GM18519 (cell line): ENCODE data around the gene IL9.

ENCODE experiments used
- ATAC-seq: cut with Tn5 transposase; IDR thresholded peaks from one replicate; pipeline ENCODE4 v1.9.1; 2021; ENCODE audit warnings: mild to moderate bottlenecking, moderate library complexity; ENCODE audit not compliant: unreplicated experiment, low FRiP score

The IL9 gene

DNA sequence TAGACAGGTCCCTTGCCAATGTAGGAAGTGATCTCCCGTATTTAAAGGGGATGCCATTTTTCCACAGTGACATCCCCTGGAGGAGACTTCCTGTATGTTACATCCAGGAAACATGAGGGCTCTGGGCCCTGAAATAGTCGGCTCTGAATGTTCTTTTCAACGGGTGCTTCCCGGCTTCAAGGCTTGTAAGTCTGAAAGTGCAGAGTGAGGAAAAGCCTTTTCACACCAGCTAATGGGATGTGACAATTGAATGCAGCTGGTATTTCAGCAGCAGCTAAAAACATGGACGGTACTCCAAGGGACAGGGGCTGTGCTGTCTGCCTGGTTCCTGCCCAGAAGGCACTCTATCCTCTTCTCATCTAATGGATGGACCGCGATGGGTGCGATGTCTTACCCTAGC, 1.4 kb downstream of the IL9 start:
- ATAC-seq = no peak

DNA sequence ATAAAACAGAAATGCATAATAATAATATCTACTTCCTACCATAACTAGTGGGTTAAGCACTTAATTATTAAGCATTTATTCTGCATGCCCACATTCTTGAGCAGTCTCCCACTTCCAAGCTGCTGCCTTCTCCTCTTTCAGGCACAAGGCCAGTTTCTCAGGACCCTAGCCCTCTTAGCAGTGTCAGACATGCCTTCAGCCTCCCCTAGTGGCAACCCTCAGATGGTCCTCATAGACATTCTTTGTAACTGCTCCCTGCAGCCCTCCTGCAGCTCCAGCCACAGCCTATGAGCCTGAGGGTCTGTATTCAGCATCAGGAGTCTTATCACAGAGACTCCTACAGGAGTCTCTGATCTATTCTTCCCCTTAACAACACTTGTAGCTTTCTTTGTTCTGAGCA, 3.9 kb downstream of the IL9 start:
- no peak for ATAC-seq

DNA sequence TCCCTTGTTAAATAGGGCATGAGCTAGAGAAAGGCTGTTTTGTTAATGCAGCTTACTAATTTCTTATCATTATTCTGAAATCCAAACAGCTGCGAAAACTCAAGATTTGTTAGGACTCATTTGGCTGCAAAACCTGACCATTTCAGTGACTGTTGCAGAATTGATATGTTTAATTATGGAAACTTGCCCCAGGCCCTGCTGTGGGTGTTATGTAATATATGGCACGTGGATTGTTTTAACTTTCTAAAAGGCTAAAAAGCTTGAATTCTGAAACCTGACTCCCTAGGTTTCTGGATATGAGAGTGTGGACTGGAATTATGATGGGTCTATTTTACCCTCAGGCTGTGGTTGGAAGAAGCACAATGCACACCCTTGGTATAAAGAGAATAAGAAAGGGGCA, 4.4 kb downstream of the IL9 start:
- ATAC-seq = no peak

DNA sequence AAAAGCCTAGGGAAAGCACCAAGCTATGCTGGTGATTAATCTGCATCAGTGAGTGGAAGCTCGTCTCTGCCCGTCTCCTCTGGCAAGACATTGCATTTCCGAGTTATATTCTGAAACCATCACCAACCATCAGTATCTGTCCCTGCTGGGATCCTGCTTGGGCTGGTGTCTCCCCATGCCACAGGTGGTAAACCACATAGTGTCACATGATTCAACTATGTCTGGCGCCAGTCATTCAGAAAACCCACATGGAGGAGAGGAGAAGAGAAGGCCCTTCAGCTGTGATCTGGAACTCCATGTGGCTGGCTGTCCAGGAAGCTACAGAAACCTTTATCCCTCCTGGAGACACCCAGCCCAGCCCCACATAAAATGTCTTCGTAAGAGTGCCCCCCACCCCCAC, 4.8 kb downstream of the IL9 start:
- no peak for ATAC-seq

DNA sequence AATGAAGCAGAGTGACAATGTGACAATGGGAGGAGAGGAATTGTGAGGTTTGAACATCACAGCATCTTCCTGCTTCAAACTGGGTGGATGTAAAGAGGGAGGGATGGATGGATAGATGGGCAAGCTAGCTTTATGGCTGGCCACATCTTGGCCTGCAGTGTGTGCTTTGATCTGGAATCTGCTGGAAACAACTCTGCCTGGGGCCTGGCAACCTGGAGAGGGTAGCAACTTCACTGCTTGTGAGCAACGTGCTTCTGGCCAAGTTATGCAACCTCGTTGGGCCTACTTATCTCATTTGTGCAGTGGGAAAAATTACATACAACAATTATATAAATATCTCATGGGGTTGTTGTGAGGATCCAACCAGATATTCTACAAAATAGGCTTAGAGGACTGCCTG, 5.3 kb downstream of the IL9 start:
- no peak for ATAC-seq

DNA sequence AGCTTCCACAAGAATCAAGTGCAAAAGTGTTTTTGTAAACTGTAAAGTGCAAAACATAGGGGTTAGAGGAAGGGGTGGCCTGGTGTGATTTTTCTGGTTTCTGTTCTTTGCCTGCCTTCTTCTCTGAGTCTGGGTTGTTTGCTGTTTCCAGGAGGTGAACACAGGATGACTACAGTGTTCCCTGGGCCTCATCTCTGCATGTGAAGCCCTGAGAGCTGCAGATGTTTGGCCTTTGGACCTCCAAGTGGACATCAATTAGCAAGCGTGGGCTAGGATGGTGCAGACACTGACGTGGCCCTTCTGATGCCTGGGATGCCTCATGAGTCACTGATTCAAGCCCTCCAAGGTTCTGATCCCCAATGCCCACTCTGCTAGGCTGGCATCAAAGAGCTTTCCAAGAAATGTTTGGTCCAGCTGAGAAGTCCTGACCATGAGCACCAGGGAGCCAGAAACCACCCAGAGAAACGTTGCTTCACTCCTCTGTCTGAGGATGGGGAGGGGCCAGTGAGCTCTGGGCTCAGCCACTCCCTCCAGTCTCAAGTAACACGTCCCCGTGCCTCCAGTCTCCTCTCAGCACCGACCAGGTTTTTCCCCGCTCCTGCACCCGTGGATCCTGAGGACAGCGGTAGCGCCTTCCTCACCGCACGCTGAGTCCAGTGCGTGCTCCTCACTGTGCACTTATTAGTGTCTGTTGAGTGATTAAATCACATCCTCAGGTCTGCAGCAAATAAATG, 7.6 kb downstream of the IL9 start:
- no peak for ATAC-seq

DNA sequence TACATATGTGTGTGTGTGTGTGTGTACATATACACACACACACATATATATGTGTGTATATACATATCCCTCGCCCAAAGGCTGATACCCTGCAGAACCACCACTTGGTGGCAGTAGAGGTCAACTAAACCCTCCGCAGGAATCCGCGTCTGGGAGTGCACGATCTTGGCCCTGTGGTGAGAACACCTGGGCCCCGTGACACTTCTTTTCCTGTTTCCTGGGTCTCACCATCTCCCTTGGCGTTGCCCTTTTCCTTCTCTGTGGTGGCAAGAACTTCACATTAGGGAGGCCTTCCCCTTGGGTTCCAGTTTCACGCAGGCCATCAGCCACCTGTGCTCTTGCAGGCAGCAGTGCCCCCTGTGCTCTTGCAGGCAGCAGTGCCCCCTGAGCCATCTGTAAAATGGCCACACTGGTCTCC, 8.2 kb downstream of the IL9 start:
- ATAC-seq = peak; percentile 95

DNA sequence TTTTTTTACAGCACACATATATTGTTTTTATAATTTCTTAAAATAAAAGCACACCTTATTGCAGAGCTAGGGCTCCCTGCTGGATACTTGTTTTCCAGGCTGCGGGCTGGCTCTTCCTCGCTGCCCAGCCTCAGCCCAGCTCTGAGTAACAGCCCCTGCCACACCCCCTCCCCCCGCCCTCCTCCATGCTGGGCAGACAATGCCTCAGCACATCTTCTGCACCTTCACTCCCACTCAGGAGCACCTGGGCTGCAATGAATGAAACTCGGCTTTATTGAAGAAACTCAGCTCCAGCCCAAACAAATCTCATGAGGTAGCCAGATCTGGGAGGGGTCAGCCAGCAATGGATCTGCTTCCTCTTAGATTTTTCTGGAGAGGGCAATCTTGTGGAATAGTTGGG, 9.5 kb downstream of the IL9 start:
- no peak for ATAC-seq

DNA sequence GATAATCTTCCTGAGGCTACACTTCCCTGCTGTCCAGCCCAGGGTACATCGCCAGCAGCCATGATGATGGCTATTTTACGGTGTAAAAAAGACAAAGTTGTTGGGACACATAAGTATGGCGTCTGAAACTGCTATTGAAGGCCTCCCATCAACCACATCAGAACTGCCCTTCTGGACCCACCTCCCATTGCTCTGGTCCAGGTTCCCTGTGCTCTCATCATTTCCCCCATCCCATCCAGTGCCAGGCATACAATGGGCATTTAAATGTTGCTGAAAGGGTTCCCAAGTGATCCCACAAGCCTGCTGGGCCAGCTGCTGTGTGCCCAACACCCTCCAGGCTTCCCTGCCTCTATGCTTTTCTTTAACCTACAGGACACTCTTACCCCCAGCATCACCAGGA, 10.6 kb downstream of the IL9 start:
- ATAC-seq = no peak

DNA sequence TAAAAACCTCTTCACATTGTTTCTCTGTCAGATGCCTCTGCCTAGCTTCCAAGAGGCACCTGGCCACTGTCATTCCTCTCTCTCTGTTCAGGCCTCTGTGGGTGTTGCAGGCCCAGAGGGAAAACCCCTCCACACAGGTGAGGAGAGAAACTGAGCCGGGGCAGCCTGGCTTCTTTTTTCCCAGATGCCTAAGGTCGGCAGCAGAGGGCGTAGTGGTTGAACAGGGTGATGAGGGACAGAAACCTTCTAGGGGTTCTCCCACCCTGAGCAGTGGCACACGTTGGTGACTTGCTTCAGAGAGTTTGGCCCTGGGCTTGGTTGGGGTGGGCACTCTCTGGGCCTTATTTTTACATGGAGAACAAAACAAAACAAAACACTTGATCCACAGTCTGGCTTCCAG, 12.2 kb downstream of the IL9 start:
- no peak for ATAC-seq

DNA sequence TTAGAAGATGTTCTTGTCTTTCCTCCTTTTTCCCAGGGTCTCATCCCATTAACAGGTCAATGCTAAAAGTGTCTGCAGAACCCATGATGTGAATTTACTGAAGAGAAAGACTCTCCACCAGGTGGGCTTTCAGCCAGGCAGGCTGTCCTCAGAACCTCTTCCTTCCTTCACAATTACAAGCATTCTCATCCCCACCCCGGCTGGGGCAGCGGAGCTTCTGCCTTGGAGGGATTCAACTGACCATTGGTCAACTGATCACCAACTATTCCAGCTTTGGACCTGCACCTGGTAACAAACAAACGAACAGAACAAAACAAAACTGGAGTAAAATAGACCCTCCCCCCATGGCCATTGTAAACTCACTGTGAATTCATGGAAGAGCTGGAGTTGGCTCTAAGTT, 12.6 kb downstream of the IL9 start:
- ATAC-seq = no peak

DNA sequence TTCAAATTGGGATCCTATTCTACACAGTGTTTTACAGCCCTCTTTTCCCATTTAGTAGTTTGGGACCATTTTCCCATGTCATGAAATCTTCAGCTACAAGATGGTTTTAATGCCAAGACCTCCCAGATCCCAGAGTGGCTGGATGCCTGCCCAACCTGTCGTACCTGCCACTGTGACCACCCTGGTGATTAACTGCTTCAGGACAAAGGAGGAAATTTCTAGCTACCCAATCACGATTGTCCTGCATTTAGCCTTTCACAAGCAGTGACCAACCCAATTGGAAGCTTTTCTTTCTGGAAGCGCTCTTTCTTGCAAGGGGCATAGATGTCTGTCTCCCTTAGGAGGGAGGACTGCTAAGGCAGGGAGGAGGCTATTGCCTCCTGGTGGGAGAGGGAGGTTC, 13.8 kb downstream of the IL9 start:
- ATAC-seq = no peak

DNA sequence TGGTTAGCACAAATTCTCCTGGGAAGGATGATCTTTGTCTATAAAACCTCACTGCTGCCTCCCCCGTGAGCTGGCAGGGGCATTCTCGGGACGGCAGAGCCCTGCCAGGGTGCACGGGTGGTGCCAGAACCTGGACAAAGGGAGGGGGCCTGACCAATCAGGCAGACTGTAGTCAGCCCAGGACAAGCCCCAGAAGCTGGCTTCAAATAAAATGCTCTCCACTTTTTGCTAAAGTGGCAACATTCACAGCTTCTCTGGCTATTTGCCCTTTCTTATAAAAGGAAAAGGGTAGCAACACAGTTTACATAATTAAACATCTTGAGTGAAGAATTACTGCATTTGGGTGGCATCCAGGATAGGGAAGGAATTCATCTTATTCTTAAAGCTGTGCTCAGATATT, 14.4 kb downstream of the IL9 start:
- ATAC-seq = no peak

DNA sequence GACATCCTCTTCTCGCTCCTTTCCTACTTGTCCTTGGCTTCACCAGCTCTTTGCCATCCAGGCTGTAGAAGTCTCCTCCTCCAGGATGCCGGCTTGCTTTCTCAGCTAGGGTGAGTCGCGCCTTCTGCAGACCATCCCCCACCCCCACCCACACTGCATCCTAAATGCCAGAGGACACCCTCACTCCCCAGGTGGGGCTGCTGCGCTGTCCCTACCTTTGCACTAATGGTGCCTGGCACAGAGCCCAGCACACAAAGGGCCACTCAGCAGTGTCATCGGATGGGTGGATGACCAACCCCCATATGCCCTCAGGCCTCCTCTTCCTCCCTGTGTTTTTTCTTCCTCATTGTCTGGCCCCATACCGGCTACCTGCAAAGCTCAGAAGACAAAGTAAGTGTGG, 14.8 kb downstream of the IL9 start:
- ATAC-seq = no peak

DNA sequence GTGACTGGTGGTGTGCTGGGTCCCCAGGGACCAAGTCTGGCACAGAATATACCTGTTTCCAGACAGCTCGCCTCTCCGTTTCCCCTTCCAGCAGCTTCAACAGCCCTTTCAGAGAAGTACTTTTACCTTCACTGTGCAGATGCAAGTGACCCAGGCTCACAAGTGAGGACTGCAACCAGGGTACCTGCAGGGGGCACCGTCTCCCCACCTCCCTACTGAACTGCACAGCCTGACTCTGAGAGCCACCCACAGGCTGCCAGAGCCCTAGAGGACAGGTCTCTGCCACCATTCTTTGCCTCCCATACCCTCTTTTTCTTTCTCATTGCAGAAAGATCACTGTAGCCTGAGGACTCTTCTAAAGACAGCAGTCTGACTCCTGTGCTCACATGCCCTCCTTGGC, 15.4 kb downstream of the IL9 start:
- no peak for ATAC-seq

DNA sequence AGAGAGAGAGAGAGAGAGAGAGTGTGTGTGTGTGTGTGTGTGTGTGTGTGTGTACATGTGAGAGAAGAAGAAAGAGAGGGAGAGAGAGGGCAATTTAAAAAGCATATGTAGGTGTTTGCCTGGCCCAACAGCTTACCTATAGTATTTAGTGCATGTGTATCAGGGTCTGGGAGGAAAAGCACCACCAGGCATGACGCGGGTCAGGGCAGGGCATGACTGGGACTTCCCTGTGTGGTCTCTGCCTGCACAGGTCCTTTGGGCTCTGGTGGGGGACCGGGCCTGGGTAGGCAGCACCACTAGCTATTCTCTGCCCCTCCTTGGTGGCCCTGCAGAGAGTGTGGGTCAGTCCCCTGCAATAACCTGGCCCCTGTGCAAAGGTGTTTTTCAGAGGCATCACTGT, 16.1 kb downstream of the IL9 start:
- ATAC-seq = no peak

DNA sequence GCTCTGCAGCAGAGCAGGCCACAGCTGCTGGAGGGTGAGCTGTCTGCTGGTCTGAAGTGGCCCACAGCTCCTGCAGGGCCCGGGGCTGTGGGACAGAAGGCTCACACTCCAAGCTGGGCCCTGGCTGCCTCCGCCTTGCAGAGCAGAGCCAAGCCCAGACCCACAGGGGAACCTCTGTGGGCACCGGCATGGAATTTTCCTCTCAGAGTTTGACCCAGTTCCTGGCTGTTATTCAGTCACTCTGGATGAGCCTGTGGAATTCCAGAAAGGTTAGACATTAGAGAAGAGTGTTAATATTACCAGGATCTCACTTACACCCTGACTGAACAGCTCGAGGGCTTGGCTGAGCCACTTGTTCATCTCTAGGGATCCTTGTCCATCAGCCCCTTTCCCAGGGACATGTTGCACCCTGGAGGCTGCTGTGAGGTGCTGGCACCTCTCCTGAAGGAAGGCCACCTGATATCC, 17.5 kb downstream of the IL9 start:
- ATAC-seq = no peak

DNA sequence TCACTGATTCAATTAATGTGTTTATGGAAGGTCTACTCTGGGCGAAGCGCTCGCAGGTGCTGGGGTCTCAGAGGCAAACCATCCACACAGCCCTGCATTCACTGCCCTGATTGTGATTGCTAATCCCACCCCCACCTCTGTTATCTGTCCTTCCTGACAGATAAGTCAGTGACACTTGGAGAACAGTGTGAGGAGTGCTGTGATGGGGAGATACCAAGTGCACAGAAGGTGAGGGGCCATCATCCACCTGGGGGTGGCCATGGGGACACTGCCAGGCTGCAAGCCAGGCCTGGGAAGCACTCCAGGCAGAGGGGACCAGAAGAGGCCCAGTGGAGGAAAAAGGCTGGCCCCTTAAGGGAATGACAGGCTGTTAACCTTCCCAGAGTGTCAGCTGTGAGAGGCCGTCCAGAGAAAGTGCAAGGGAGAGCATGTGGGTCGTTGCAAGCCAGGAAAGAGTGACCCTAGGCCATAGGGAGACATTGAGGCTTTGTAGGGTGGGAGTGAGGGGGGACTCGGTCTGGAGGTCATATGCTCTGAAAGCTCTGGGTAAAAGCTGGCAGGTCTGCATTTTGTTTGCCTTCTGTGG, 18.0 kb downstream of the IL9 start:
- ATAC-seq = no peak

DNA sequence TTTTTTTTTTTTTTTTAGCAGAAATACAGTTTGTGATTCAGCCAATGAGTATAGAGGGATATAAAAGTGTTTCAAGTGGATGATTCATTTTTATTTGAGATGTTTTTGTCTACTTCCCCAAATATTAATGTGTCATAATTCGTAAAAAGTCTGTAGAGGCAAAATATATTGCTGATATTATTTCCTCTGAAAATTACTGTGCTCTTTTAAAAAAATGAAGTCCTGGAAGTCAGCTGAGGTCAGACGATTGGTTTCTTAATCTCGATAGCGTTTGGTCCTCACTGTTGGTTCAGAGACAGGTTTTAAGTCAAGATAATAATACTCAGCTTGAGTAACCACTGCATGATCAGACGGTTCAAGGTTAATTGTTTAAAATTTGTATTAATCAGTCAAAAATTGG, 19.5 kb downstream of the IL9 start:
- ATAC-seq = no peak

DNA sequence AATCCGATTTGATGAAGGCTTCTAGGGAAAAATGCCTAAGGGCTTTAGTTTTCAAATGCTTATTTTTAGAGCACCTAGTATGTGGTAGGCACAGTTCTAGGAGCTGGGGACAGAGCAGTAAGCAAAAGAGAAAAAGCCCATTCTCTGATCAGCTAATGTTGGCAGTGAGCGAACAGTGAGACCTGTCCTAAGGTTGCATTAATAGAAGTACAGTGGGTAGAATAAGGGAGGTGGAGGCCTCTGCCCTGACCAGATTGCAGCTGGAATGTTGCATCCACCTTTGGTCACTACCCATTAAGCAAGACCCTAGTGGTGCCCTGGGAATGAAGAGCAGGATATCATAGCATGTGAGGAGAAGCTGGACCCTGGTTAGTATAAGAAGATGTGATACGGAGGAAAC, 20.1 kb downstream of the IL9 start:
- no peak for ATAC-seq

DNA sequence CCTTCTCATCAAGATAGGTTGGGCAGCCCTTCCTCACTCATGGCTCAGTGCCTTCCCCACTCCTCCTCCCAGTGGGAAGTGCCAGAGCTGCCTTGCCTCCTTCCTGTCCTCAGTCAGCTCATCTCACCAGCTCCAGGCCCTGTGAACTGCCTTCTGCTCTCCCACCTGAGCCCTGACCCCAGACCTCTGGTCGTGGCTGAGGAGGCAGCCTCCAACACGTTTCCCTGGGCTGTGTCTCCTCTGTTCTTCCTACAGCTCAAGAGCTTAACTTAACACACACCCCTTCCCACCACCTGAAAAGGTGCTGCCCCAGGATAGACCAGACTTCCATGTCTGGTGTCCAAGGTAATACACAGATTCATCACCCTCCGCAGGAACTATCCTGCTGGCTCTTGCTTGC, 21.2 kb downstream of the IL9 start:
- ATAC-seq = no peak

DNA sequence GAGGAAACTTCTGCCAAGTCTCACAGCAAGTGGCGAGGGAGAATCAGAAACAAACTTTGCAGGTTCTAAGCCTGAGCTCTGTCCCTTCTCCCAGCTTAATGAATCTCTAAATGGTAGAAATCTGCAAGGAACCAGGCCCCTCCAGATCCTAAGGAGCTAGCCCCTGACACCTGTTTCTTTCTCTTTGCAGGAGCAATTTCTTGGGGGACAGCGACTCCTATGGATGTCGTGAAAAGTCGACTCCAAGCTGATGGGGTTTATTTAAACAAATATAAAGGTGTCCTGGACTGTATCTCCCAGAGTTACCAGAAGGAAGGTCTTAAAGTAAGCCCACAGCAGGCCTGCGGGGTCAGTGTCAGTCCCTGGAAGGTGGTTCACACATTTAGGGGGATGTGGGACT, 21.8 kb downstream of the IL9 start:
- no peak for ATAC-seq
